ENCODE data around the gene FEM1C. TPM values are rescaled to one million over a fixed set of nuclear protein-coding genes. Genes with fewer than 3 reads are reported as not detected.

The FEM1C gene
- total RNA-seq, 1 experiment from 2014 or later, result 10.4 TPM

GRCh38 chr5:115541611-115542010 lies 3.0 kb downstream of the FEM1C start:
- no TSS peak for BruUV-seq (replicated peaks)
- intact Hi-C loops (cut with micrococcal nuclease; ENCODE audit: unreplicated experiment) (no loop called here), in situ Hi-C loops (cut with HindIII; ENCODE audit: low pct_unique_long_range_greater_than_20kb, low sequenced_read_pairs) (no loop called here)
- peaks cover 4% of the 10 kb centered on the region; the same call in 1 of the 2 replicates for H3K9me3 ChIP-seq (ENCODE audit: control insufficient read depth, insufficient read depth, low read depth, low read length)
- H3K4me3 ChIP-seq (ENCODE audit: low read depth in 2 of 2, low read length in 2 of 2), result peak overlapping the region; percentile 85 to 92; a peak in 3 of 4 replicates
- TF ChIP-seq POLR2AphosphoS5 (IDR thresholded peaks at IDR 0.05; ENCODE audit: low read depth, low read length) (no peak), TCF7L2 (IDR thresholded peaks at IDR 0.05; ENCODE audit: low read depth, low read length) (no peak), REST (IDR thresholded peaks at IDR 0.05; ENCODE audit: insufficient read depth in 1 of 2, low read depth in 2 of 2, low read length in 1 of 2) (no peak), SIN3A (IDR thresholded peaks at IDR 0.05; ENCODE audit: borderline replicate concordance, insufficient read depth, low read depth, low read length) (no peak)
- TF ChIP-seq, protein P1, sequence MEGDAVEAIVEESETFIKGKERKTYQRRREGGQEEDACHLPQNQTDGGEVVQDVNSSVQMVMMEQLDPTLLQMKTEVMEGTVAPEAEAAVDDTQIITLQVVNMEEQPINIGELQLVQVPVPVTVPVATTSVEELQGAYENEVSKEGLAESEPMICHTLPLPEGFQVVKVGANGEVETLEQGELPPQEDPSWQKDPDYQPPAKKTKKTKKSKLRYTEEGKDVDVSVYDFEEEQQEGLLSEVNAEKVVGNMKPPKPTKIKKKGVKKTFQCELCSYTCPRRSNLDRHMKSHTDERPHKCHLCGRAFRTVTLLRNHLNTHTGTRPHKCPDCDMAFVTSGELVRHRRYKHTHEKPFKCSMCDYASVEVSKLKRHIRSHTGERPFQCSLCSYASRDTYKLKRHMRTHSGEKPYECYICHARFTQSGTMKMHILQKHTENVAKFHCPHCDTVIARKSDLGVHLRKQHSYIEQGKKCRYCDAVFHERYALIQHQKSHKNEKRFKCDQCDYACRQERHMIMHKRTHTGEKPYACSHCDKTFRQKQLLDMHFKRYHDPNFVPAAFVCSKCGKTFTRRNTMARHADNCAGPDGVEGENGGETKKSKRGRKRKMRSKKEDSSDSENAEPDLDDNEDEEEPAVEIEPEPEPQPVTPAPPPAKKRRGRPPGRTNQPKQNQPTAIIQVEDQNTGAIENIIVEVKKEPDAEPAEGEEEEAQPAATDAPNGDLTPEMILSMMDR (IDR thresholded peaks at IDR 0.05), result no peak
- ATAC-seq (no peak), DNase-seq (ENCODE audit: low read depth, low spot score) (no peak)
- H3K36me3 ChIP-seq (ENCODE audit: control insufficient read depth, insufficient read depth, low read length), result peaks cover 18% of the 10 kb centered on the region
- no peaks in the 10 kb centered on the region for H3K27me3 ChIP-seq (ENCODE audit: control insufficient read depth, insufficient read depth, low read length)
- POLR2A ChIA-PET, result no interaction called here
- H3K27ac ChIP-seq (ENCODE audit: low read length), result peak overlapping the region; percentile 34; the same call in 1 of the 2 replicates
- CTCF ChIA-PET, result no interaction called here
- H3K4me1 ChIP-seq (ENCODE audit: control insufficient read depth, insufficient read depth, low read length), result peaks cover 22% of the 10 kb centered on the region

DNA sequence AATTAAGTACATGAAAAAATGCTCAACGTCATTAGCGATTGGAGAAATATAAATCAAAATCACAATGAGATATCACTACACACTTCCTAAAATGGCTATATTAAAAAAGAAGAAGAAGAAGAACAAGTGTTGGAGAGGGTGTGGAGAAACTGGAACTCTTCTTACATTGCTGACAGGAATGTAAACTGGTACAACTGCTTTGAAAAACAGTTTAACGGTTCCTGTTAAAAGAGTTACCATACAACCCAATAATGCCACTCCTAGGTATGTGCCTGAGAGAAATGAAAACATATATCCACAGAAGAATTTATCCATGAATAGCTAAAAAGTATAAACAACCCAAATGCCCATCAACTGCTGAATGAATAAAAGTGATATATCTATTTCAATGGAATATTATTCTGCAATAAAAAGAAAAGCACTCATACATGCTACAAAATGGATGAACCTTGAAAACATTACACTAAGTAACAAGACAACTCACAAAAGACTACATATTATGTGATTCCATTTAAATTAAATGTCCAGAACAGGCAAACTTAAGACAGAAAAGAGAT lies 9.0 kb downstream of the FEM1C start:
- peaks cover 8% of the 10 kb centered on the region; the same call in 1 of the 2 replicates for H3K36me3 ChIP-seq (ENCODE audit: control insufficient read depth, insufficient read depth, low read length)
- ChIA-PET CTCF (no interaction called here), POLR2A (interaction anchor here (0.6 kb wide), 1 partner anchor 66 kb away, joined by 3 read pairs; no protein-coding TSS in a partner anchor)
- H3K4me3 ChIP-seq (ENCODE audit: low read depth in 2 of 2, low read length in 2 of 2), result no peak overlapping the region
- peaks cover 6% of the 10 kb centered on the region; the same call in 1 of the 2 replicates for H3K4me1 ChIP-seq (ENCODE audit: control insufficient read depth, insufficient read depth, low read length)
- ATAC-seq, result no peak
- H3K27me3 ChIP-seq (ENCODE audit: control insufficient read depth, insufficient read depth, low read length), result no peaks in the 10 kb centered on the region
- DNase-seq (ENCODE audit: low read depth, low spot score), result no peak
- in situ Hi-C loops (cut with HindIII; ENCODE audit: low pct_unique_long_range_greater_than_20kb, low sequenced_read_pairs), result no loop called here
- intact Hi-C loops (cut with micrococcal nuclease; ENCODE audit: unreplicated experiment), result no loop called here
- TF ChIP-seq, protein P1 (IDR thresholded peaks at IDR 0.05), result no peak
- no peak for TF ChIP-seq POLR2AphosphoS5 (IDR thresholded peaks at IDR 0.05; ENCODE audit: low read depth, low read length)
- TF ChIP-seq TCF7L2 (IDR thresholded peaks at IDR 0.05; ENCODE audit: low read depth, low read length), result no peak
- no peak for TF ChIP-seq SIN3A (IDR thresholded peaks at IDR 0.05; ENCODE audit: borderline replicate concordance, insufficient read depth, low read depth, low read length)
- no peak for TF ChIP-seq REST (IDR thresholded peaks at IDR 0.05; ENCODE audit: insufficient read depth in 1 of 2, low read depth in 2 of 2, low read length in 1 of 2)
- no TSS peak for BruUV-seq (replicated peaks)
- no peak overlapping the region for H3K27ac ChIP-seq (ENCODE audit: low read length)
- no peaks in the 10 kb centered on the region for H3K9me3 ChIP-seq (ENCODE audit: control insufficient read depth, insufficient read depth, low read depth, low read length)

Data from Panc1 (cell line).